ENCODE measurements around the gene HHLA2. TPM values are rescaled to one million over a fixed set of nuclear protein-coding genes. Genes with fewer than 3 reads are reported as not detected.
"Not testable (repeated sequence)": the region's sequence is repeated elsewhere in the genome, so short reads cannot be mapped to it uniquely, and the experiment has no call there.

Gene HHLA2
- total RNA-seq, 2 donors from 2014 or later, result 0.43 to 1.8 TPM

DNA sequence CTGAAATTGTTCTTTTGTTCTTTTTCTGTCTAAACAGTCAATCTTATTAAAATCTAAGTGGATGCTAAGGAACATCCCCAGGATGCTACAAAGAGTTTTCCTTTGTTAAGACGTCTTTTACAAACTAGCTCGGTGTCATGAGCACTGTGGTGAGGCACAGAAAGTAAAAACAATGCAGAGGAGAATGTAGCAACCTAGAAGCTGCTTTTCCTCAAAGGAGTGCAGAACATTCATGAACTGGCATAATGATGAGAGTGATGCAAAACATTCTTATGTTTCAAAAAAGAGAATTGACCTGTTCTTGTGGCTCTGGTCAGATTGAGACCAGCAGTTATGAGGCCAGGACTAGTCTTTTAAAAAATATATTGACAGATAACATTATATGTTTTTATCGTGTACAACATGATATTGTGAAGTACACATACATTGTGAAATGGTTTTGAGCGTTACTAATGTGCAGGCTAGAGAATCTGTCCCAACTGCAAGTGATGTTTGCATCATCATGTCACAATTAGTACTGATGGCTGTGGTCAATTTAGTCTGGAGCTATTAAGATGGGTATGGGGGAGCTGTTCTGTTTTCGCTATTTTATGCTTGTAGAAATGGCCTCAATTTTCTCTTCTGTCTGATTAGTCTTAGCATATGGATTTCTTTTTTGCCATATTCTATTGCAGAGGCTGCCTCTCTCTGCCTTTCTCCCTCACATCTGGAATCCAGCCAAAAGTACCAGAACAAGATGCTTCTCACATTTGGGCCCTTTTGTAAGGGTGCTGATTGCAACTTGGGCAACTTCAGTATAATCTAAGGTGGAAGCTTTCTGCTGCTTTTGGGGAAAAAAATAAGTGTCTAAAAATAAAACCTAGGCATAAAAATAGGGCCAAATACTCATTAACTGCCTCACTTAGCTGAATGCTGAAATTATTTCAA lies 50.2 kb downstream of the HHLA2 start:
- H3K9me3 Mint-ChIP-seq, result peaks cover 0 to 7% of the 10 kb centered on the region in 2 donors
- H3K36me3 Mint-ChIP-seq, result no peaks in the 10 kb centered on the region
- no peak overlapping the region for H3K27ac Mint-ChIP-seq
- no peak for DNase-seq (ENCODE audit: low spot score in 2 of 2)
- no peak for ATAC-seq

DNA sequence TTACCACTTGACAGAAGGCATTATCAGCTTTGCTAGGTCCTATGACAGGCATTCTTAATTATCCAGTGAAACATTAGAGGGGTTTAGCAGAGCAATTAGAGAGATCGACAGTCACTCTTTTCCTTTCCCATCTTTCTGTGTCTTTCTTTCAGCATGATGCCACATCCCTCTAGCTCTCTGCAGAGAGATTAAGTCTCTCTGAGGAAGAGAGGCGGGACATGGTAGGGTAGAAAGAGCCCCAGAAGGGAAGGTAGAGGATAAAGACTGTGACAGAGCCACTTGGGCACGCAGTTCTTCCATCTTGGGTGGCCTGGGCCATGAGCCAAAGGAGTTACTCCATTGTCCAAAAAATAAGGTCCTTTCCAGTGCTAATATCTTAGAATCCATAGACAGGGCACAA lies 55.8 kb downstream of the HHLA2 start:
- ATAC-seq (no peak), DNase-seq (ENCODE audit: low spot score in 2 of 2) (no peak)
- Mint-ChIP-seq H3K27ac (no peak overlapping the region), H3K36me3 (no peaks in the 10 kb centered on the region), H3K9me3 (peaks cover 0 to 7% of the 10 kb centered on the region in 2 donors)

GRCh38 chr3:108354562-108354961 lies 58.2 kb downstream of the HHLA2 start:
- no peak for ATAC-seq
- no peaks in the 10 kb centered on the region for H3K9me3 Mint-ChIP-seq
- no peaks in the 10 kb centered on the region for H3K36me3 Mint-ChIP-seq
- DNase-seq (ENCODE audit: low spot score in 2 of 2), result no peak
- H3K27ac Mint-ChIP-seq, result no peak overlapping the region

DNA sequence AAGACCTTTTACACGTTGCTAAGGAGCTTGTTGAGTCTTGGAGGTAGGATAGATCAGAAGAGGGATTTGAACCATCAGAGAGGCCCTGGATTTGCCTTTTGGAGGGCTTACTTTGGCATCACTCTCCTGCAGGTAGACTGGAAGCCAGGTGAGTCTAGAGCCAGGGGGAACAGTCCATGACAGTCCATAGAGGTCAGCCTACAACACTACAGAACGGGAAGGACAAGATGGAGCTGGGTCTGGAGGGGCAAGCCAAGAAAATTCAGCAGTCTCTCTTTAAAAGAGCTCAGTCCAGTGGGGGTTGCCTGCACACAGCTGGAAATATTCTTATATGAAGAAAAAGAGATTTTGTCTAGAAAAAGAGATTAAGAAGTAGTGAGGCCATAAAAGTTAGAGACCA lies 60.7 kb downstream of the HHLA2 start:
- no peak for ATAC-seq
- H3K9me3 Mint-ChIP-seq, result no peaks in the 10 kb centered on the region

GRCh38 chr3:108359011-108359410 lies 62.7 kb downstream of the HHLA2 start:
- no peak for DNase-seq (ENCODE audit: low spot score in 2 of 2)
- Mint-ChIP-seq H3K9me3 (no peaks in the 10 kb centered on the region), H3K36me3 (no peaks in the 10 kb centered on the region), H3K27ac (no peak overlapping the region)
- no peak for ATAC-seq

More for the DNA sequence above, 60.7 kb downstream of the HHLA2 start:
- no peaks in the 10 kb centered on the region for H3K36me3 Mint-ChIP-seq
- peak overlapping the region in 1 of 2 donors; percentile 27 for H3K27ac Mint-ChIP-seq
- DNase-seq (ENCODE audit: low spot score in 2 of 2), result no peak

GRCh38 chr3:108376026-108376425 lies 79.7 kb downstream of the HHLA2 start:
- no peaks in the 10 kb centered on the region for H3K36me3 Mint-ChIP-seq
- ATAC-seq (no peak), DNase-seq (ENCODE audit: low spot score in 2 of 2) (no peak)
- no peak overlapping the region for H3K27ac Mint-ChIP-seq
- no peaks in the 10 kb centered on the region for H3K9me3 Mint-ChIP-seq

DNA sequence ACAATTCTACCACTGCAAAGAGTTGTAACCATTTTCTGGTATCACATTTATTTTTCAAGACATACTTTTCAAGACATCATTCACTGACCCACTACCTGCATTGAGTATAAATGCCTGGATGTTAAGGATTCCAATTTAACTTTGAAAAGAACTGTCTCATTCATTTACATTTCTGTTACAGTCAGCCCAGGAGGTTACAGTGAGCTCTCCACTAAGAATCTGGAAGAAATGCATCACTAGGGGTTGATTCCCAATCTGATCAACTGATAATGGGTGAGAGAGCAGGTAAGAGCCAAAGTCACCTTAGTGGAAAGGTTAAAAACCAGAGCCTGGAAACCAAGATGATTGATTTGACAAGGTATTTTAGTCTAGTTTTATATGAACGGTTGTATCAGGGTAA lies 81.0 kb downstream of the HHLA2 start:
- no peak for ATAC-seq
- Mint-ChIP-seq H3K27ac (no peak overlapping the region), H3K36me3 (no peaks in the 10 kb centered on the region), H3K9me3 (no peaks in the 10 kb centered on the region)
- no peak for DNase-seq (ENCODE audit: low spot score in 2 of 2)

- DNase-seq (ENCODE audit: low spot score in 2 of 2) (no peak), ATAC-seq (no peak)
- Mint-ChIP-seq H3K27ac (no peak overlapping the region), H3K36me3 (no peaks in the 10 kb centered on the region), H3K9me3 (no peaks in the 10 kb centered on the region)
Measured at GRCh38 chr3:108378153-108378951, 82.0 kb downstream of the HHLA2 start.

- H3K27ac Mint-ChIP-seq; ATAC-seq; DNase-seq (ENCODE audit: low spot score in 2 of 2); H3K36me3 Mint-ChIP-seq; H3K9me3 Mint-ChIP-seq: not testable (repeated sequence)
Measured at GRCh38 chr3:108378952-108379342, 82.6 kb downstream of the HHLA2 start.

- no peak overlapping the region for H3K27ac Mint-ChIP-seq
- no peaks in the 10 kb centered on the region for H3K9me3 Mint-ChIP-seq
- no peak for ATAC-seq
- DNase-seq (ENCODE audit: low spot score in 2 of 2), result no peak
- H3K36me3 Mint-ChIP-seq, result no peaks in the 10 kb centered on the region
Measured at GRCh38 chr3:108380128-108380795, 83.9 kb downstream of the HHLA2 start.

GRCh38 chr3:108381529-108382140 lies 85.3 kb downstream of the HHLA2 start:
- Mint-ChIP-seq H3K27ac (peak overlapping the region in 1 of 2 donors; percentile 37), H3K36me3 (no peaks in the 10 kb centered on the region), H3K9me3 (no peaks in the 10 kb centered on the region)
- ATAC-seq (no peak), DNase-seq (ENCODE audit: low spot score in 2 of 2) (no peak)

DNA sequence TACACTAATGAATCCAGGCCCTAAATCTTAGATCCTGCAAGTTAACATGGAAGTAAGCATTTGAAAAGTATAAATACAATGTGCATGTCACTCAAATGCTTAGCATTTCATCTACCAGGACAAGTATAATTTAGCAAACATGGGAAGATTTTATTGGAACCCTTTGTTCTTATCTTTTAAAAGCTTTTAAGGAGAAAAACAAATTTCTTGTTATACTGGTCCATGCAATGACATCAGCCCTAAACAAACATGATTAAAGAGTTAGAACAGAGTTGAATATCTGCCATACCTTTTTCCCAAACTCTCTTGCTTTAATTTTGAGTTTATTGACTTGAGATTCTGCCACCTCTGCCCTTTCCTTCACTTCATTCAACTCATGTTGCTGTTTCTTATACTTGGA lies 87.0 kb downstream of the HHLA2 start:
- no peaks in the 10 kb centered on the region for H3K36me3 Mint-ChIP-seq
- no peaks in the 10 kb centered on the region for H3K9me3 Mint-ChIP-seq
- DNase-seq (ENCODE audit: low spot score in 2 of 2) (no peak), ATAC-seq (no peak)
- no peak overlapping the region for H3K27ac Mint-ChIP-seq

DNA sequence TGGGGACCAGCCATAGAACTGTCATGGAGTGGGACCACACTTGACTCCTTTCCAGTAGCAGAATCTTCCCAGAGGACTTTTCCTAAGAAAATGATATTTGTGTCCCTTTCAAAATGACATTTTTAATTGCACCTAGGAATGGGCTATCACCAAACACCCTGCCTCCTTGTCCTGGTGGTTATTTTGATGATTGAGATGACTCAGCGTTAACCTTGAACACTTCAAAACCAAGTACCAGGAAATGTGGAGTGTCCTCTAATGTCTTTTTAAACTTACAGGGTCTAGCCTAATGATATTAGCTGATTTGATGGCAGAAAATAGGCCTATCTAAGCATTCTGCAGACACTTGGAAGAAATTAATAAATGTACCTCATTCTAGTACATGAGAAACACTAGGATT lies 90.7 kb downstream of the HHLA2 start:
- ATAC-seq (no peak), DNase-seq (ENCODE audit: low spot score in 2 of 2) (no peak)
- no peaks in the 10 kb centered on the region for H3K9me3 Mint-ChIP-seq
- no peaks in the 10 kb centered on the region for H3K36me3 Mint-ChIP-seq
- no peak overlapping the region for H3K27ac Mint-ChIP-seq

DNA sequence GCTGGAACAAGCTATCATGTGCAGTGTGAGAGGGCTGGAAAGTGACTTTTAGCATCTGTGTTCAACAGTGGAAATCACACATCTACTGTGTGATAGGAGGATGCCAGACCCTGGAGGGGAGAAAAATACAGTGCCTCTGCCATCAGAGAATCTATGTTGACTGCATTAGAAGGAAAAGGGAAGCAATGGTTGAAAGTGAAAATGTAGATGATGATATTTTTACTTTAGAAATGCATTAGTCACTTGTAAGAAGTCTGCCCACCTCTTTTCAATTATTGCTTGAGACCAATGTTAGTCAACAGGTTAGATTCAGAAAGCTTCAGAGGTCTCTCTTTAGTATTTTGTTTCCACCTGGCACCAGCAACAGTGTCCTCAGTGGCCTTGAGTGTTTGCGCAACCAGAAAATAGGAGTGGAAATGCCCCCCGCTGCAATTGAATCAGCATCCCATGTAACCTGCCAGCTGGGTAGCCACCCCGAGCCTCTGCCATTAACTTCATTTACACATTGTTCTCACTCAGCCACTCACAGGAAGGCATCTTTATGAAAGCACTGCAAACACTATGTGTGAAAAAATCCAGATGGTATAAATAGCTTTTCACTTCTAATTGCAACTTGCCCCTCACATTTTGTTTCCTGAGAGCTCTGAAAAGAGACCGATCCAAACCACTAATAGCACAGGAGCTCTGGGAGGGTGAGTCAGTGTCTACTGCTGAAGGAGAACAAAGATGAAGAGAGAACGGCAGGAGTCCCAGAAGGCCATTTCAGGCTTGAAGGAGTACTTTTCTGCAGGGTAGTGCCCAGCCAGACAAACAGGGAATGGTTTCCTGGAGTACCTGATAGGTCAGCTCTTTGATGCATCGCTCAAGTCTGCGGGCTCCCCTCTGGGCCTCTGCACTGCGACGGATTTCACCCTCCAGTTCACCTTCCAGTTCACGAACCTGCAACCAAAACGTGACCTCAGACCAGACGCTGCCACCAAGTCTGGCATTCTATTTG lies 92.1 kb downstream of the HHLA2 start:
- DNase-seq (ENCODE audit: low spot score in 2 of 2), result peak in 1 of 2 donors; percentile 13
- H3K27ac Mint-ChIP-seq, result no peak overlapping the region
- peak; percentile 78 to 90 for ATAC-seq
- H3K9me3 Mint-ChIP-seq, result no peaks in the 10 kb centered on the region
- no peaks in the 10 kb centered on the region for H3K36me3 Mint-ChIP-seq

DNA sequence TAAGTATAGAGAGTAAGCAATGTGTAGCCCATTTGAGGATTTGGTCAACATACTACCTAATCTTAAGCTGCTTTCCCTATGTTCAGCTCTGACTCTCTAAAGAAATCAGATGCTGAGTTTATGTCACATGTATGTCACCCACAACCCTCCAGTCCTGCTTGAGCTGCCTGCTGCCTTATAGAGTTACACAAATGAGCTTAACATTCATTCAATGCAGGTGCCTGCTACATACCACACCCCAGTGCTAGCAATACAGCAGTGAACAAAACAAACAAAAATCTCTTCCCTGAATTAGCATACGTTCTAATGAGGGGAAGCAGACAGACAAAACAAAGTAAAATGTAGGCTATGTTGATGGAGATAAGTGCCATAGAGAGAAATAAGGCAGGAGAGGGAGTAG lies 93.0 kb downstream of the HHLA2 start:
- H3K27ac Mint-ChIP-seq, result no peak overlapping the region
- H3K36me3 Mint-ChIP-seq, result no peaks in the 10 kb centered on the region
- ATAC-seq (no peak), DNase-seq (ENCODE audit: low spot score in 2 of 2) (no peak)
- no peaks in the 10 kb centered on the region for H3K9me3 Mint-ChIP-seq

Data from activated naive CD4-positive, alpha-beta T cell treated with anti-CD3 and anti-CD28 coated beads, Interleukin-2, amount 50 U/mL, for 72 hours (primary cell).